BJ (cell line): ENCODE data around the gene FTCDNL1. TPM values are rescaled to one million over a fixed set of nuclear protein-coding genes. Genes with fewer than 3 reads are reported as not detected.

Experiments
- CTCF ChIA-PET: fragments of 350-600 bp; formaldehyde crosslinking; extraction: SDS; loops from one replicate; lab custom pipeline; 2021; ENCODE audit warnings: antibody characterized with exemption, inconsistent platforms; lab: Yijun Ruan, JAX
- POLR2A ChIA-PET: fragments of 300-600 bp; sonication (Branson Sonifier 250); formaldehyde crosslinking; extraction: SDS; loops from one replicate; lab custom pipeline; 2021; ENCODE audit warnings: antibody characterized with exemption; lab: Charles Lee
- DNase-seq: peaks from one replicate; pipeline ENCODE4 v3.0.0-alpha.2; 2011; ENCODE audit warnings: low read depth
- H3K27me3 ChIP-seq: 2 replicates; pipeline ENCODE4 v1.6.0; 2011; ENCODE audit warnings: low read length; ENCODE audit not compliant: control insufficient read depth, insufficient read depth
- H3K36me3 ChIP-seq: 2 replicates; pipeline ENCODE4 v1.5.1; 2011; ENCODE audit warnings: low read length; ENCODE audit not compliant: control insufficient read depth, insufficient read depth
- H3K4me3 ChIP-seq: 2 replicates; pipeline ENCODE4 v1.5.1; 2011; ENCODE audit warnings: low read depth, mild to moderate bottlenecking, control low read depth, low read length
- CTCF ChIP-seq: IDR thresholded peaks from 2 replicates; pipeline ENCODE4 v1.5.1; 2011; ENCODE audit warnings: low read depth, mild to moderate bottlenecking, control low read depth, inconsistent platforms, low read length, moderate library complexity; ENCODE audit not compliant: insufficient read depth
- polyA plus RNA-seq: library from polyadenylated mRNA; depleted of rRNA; stranded (reverse); fragments of >200 nt; gene quantifications from 2 replicates; pipeline ENCODE4 v1.2.3, GENCODE V29; 2011

The FTCDNL1 gene
- polyA plus RNA-seq, 1 experiment: 0.31 TPM

- ChIA-PET CTCF (interaction anchor here (0.7 kb wide), 1 partner anchor 108 kb away, joined by 3 read pairs; no protein-coding TSS in a partner anchor), POLR2A (no interaction called here)
- no peaks in the 10 kb centered on the region for H3K27me3 ChIP-seq
- H3K4me3 ChIP-seq: no peak overlapping the region
- no peak for DNase-seq
- no peaks in the 10 kb centered on the region for H3K36me3 ChIP-seq
- no peak for TF ChIP-seq CTCF
Observed at GRCh38 chr2:199756743-199757142, 94.2 kb downstream of the FTCDNL1 start.

GRCh38 chr2:199756211-199756610 is 94.8 kb downstream of the FTCDNL1 start:
- CTCF ChIA-PET: interaction anchor here (1.0 to 1.6 kb wide), 2 partner anchors 9 to 16 kb away, joined by 4 to 5 read pairs; no protein-coding TSS in a partner anchor
- DNase-seq: no peak
- TF ChIP-seq CTCF: no peak
- POLR2A ChIA-PET: no interaction called here
- Histone ChIP-seq H3K4me3 (no peak overlapping the region), H3K36me3 (no peaks in the 10 kb centered on the region), H3K27me3 (no peaks in the 10 kb centered on the region)

GRCh38 chr2:199754766-199755165 is 96.2 kb downstream of the FTCDNL1 start:
- ChIA-PET CTCF (interaction anchor here (1.6 kb wide), 1 partner anchor 15 kb away, joined by 4 read pairs; no protein-coding TSS in a partner anchor), POLR2A (no interaction called here)
- Histone ChIP-seq H3K4me3 (no peak overlapping the region), H3K27me3 (no peaks in the 10 kb centered on the region), H3K36me3 (no peaks in the 10 kb centered on the region)
- DNase-seq: no peak
- no peak for TF ChIP-seq CTCF

GRCh38 chr2:199751492-199752120 is 99.4 kb downstream of the FTCDNL1 start:
- ChIA-PET CTCF (interaction anchor here (1.0 to 1.3 kb wide), 2 partner anchors 11 to 47 kb away, joined by 3 read pairs; no protein-coding TSS in a partner anchor), POLR2A (no interaction called here)
- no peak for DNase-seq
- Histone ChIP-seq H3K27me3 (no peaks in the 10 kb centered on the region), H3K4me3 (no peak overlapping the region), H3K36me3 (no peaks in the 10 kb centered on the region)
- TF ChIP-seq CTCF: no peak

- no peaks in the 10 kb centered on the region for H3K27me3 ChIP-seq
- DNase-seq: no peak
- TF ChIP-seq CTCF: no peak
- no peak overlapping the region for H3K4me3 ChIP-seq
- H3K36me3 ChIP-seq: no peaks in the 10 kb centered on the region
- CTCF ChIA-PET: interaction anchor here (0.6 to 1.7 kb wide), 2 partner anchors 10 to 1437 kb away, joined by 4 to 8 read pairs; no protein-coding TSS in a partner anchor
- POLR2A ChIA-PET: no interaction called here
Observed at GRCh38 chr2:199749571-199749970, 101.4 kb downstream of the FTCDNL1 start.
